ENCODE data around the gene SOX14.

The SOX14 gene

DNA sequence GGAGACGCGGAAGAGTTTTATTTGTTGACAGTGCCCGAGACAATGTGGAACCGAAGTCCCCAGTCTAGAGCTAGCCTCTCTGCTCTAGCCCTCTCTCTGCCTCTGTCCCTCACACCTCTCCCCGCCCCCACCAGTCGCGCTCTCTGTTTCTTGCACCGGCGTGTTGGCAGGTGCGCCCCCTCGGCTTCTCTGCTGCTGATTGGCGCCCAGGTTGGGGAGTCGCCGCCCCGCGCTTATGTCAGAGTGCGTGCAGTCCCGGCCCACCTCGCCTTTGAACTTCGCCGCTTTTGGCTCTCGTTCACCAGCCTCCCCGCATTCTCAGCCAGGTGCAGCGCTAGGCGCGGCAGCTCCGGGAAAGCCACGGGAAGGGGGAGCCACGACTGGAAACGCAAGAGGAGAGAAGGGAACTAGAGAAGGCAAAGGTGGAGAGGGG is at the start of gene SOX14:
TSS of gene SOX14 (plus strand) at position 315 of the 433 bp plus-strand sequence. CDS start 470 bp downstream, outside the sequence.
- no peak for DNase-seq

DNA sequence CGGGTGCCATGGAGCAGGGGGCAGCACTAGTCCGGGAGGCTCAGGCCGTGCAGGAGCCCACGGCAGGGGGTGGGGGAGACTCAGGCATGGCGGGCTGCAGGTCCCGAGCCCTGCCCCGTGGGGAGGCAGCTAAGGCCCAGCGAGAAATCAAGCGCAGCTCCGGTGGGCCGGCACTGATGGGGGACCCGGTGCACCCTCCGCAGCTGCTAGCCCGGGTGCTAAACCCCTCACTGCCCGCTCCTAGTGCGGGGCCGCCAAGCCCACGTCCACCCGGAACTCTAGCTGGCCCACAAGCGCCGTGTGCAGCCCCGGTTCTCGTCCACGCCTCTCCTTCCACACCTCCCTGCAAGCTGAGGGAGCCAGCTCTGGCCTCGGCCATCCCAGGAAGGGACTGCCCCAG is 49.6 kb upstream of the SOX14 start:
- DNase-seq: no peak

DNA sequence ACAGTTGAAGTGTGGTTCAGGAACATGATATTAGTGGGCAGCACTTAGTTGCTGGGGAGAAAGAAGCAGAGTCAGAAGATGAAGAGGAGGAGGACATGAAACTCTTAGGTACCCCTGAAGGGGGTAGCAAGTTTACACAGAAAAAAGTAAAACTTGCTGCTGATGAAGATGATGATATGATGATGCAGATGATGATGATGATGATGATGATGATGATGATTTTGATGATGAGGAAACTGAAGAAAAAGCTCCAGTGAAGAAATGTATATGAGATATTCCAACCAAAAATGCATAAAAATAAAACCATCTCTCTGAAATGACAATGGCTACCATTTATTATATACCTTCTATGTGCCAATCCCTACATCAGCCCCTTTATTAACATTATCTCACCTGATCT is 39.9 kb upstream of the SOX14 start:
- DNase-seq: no peak

DNA sequence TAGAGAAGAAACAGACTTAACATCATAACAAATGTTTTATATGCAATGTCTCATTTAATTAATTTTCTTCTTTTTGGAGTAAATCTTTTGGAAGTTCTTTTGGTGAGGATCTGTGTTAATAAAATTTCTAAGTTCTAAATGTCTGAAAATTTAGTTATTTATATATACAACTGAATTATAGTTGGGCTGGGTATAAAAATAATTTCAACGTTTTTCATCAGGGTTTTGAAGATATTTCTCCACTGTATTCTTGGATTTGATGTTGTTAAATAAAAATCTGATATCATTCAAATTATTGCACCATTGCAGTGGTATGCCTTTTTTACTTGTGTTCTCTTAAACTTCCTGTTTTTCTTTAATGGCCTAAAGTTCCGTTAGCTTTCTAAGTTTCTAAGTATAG is 26.9 kb upstream of the SOX14 start:
- no peak for DNase-seq

DNA sequence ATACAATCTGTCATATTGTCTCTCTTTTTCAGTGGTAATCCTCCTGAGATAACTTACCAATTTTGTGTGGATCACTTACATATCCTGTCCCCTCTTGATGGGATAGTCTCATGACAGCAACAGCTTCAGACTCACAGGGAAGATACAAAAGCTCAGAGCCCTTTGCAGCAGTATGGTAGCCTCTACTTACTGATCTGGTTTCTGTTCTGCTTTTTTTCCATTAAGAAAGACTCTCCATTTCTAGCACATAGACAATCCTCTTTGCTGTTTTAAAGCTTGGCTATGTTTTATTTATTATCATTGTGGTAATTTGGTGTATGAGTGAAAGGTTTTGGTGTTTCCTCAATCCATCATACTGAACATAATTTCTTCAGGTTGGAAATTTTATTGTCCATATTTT is 25.4 kb upstream of the SOX14 start:
- DNase-seq: no peak

DNA sequence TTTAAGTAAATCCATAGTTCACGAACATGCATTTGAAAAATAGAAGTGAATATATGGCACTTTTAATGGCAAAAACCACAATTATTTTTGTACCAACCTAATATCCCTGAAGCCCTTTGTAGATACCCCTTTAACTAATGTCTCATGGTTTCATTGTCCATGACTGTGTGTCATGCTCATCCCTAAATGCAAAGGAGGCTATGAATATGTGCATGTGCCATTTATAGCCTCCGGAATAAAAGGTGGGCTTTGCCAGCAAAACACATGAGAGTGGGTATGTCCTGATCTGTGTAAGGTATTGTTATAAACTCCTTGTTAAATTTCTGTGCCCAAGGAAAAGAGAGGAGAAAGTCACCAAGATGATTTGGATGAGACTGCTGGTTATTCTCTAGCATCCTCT is 20.5 kb upstream of the SOX14 start:
- DNase-seq: no peak

DNA sequence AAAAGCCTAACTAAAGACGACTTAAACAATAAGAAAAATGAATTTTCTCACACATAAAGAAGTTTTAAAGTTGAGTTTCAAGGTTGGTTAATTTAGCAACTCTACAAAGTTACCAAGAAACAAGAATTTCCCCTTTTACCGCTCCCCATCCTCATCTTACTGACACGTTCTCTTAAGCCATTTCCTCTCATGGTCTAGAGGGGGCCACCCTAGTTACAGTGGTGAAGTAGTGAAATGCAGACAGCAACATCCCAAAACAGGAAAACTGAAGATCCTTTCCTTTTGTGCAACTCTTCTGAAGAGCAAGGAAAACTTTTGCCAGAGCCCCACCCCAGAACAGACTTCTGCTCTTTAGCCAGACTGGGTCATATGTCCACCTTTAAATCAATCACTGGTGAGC is 17.3 kb upstream of the SOX14 start:
- DNase-seq: no peak

DNA sequence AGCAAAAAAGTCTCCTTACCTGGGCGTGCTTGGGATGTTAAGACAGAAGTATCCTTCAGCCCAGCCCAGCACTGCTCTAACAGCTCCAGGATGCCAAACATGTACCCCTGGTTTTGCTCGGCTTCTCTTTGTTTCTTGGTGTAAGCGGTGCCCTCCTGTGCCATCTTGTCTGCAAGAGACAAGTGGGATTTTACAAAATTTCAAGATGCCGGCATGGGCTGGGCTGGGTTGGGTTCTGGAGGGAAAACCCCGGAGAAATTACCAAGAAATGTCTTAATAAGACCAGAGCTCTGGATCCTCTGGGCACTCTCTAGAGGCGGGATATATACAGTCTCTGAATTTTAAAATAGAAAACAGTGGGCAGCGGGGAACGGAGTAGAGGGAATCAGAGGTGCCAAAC is 4.6 kb upstream of the SOX14 start:
- no peak for DNase-seq

DNA sequence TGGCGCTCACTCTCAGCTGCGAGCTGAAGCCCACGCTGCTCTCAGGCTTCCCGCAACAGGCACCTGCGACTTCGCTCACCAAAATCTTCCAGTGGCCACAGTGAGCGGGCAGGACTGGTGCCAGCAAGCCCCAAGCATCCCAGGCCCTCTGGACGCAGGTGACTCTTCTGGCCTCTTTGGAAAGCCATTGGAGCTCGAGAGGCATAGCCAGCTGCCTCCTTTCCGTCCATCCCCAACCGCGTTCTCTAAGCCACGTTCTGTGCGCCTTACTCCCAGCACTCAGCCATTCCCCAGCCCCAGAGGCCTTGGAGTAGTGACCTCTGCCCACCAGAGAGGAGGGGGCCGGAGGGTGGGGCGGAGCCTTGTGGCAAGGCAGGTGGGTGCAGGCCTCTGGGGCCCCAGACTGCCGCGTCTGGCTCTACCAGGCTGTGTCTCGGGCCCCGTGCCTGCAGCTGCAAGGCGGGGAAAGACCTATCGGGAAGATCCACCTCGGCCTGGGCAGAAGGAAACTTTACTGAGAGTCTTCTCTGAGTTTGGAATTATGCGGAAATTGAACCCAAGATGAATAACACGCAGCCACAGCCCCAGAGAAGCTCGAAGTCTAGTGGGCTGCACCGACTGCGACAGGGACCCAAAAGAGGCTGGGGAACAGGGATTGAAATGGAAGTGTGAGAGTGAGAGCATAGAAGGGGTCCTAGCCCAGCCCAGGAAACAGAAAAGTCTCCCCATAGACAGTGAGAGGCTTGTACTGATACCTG is 3.6 kb upstream of the SOX14 start:
- no peak for DNase-seq

DNA sequence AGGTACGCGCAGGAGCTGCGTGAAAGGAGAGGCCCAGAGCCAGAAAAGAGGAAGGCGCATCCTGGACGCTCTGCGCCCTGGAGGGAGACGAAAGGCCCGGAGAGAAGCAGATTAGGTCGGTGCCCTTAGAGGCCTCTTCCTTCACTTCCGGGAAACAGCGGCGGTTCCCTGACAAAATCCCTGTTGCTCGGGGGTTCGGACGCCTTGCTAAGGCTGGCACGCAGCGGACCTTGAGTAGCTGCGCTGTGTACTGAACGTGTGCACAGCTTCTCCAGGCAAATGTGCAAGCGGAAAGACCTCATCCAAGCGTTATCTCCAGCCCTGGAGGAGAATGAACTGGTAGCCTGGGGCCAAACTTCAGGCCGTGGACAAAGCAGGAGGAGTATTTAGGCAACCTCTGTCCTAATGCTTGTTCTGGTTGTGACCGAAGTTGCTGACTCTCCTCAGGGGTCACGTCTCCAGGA is 3.0 kb upstream of the SOX14 start:
- DNase-seq: no peak

DNA sequence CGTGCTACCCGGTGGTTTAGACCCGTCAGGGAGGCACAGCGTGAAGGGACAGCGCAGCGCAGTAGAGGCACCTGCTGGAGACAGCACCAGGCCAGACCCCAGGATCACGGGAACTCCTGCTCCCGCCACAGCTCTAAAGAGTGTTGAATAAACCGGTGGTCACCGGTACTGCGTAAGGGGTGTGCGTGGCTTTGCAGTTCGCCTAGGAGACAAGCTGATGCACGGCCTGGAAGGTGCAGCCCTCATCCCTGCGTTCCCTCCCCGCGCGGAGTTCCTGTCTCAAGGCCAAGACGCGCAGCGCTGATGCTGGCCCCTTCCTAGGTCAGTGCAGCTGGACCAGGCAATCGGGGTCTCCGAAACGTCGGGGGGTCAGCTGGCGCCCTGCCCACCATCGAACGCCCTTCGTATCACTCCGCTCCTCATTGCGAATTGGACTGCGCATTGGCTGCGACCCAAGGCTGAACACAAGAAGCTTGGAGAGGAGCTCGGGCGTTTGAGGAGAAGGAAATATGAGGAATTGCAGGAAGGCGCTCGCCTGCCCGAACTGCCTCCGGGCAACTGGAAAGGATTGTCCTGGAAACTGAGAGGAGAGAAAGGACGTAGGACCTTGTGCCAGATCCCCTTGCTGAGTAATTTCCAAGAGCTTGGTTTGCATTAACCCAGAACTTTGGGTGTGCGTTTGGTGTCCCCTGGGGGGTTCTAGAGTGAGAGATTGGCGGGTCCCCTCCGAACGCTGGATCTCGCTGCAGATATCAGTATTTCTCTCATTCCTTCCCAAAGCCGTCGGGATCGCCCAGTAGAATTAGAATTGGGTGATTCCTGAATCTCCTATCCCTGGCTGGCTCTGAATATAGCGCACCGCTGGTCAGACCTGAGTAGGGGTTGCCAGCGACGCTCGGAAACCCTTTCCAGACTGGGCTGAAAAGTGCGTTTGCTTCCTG is 2.3 kb upstream of the SOX14 start:
- no peak for DNase-seq

DNA sequence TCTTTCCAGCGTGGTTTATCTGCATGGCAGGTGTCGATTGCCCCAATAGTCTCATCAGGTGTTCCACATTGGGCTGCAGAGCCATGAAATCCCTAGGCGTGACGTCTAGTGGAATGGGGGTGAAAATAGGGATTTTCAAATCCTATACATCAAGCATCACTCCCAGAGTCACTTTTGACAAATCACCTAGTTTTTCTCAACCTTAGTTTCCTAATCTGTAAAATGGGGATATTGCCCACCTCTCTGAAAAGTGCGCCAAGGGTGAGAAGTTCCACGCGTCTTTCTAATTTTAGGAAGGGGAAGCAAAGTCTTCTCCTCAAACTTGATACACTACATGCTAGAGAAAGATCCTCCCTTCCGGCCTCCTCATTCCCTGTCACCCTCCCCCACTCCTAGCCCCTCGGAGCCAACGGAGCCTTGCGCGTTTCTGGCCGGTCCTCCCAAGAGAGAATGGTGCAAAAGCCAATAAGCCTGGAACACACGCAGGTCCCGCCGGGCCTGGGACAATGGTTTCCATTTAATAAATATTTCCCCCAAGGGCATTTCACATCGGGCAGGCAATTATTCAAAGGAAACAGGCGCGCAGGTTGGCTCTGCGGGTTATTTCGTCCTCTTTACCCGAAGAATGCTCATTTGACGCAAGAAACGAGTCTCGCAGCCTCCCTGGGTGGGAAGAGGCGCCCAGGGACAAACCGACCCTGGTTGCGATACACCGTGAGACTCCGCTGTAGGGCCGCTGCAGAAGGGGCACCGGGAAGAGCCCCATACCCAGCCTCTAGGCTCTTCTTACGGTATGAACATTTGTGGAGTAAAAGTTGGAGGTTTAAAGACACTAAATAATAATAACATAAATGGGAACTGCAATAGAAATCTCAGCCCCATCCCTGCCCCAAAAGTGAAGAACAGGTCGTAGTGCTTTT is 1.2 kb upstream of the SOX14 start:
- no peak for DNase-seq

DNA sequence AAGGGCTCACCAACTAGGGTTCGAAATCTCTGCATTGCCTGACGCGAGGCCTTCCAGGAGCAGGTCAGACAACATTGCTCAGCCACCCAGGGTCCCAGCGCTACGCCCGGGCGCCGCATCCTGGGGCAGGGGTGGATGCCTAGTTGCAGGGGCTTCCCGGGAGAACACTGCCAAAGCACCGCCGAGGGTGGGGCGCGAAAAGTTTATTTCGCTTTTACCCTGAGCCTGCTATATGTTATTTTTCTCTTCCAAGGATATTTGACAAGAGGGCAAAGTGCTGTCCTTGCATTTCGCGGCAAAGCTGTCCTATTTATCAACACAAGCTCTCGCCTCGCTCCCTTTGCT is 549 bp upstream of the SOX14 start:
- no peak for DNase-seq

DNA sequence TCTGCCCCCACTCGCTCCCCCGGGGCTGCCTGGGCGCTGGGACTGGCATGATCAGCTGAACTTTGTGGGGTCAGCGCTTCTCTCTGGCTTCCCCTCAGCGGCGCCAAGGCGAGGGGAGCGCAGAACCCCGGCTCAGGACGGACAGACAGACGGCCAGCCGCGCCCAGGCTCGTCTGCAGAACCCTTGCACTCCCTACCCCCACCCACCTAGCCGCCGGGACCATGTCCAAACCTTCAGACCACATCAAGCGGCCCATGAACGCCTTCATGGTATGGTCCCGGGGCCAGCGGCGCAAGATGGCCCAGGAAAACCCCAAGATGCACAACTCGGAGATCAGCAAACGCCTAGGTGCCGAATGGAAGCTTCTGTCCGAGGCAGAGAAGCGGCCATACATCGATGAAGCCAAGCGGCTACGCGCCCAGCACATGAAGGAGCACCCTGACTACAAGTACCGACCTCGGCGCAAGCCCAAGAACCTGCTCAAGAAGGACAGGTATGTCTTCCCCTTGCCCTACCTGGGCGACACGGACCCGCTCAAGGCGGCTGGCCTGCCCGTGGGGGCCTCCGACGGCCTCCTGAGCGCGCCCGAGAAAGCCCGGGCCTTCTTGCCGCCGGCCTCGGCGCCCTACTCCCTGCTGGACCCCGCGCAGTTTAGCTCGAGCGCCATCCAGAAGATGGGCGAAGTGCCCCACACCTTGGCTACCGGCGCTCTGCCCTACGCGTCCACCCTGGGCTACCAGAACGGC is 621 bp downstream of the SOX14 start:
- DNase-seq: no peak

DNA sequence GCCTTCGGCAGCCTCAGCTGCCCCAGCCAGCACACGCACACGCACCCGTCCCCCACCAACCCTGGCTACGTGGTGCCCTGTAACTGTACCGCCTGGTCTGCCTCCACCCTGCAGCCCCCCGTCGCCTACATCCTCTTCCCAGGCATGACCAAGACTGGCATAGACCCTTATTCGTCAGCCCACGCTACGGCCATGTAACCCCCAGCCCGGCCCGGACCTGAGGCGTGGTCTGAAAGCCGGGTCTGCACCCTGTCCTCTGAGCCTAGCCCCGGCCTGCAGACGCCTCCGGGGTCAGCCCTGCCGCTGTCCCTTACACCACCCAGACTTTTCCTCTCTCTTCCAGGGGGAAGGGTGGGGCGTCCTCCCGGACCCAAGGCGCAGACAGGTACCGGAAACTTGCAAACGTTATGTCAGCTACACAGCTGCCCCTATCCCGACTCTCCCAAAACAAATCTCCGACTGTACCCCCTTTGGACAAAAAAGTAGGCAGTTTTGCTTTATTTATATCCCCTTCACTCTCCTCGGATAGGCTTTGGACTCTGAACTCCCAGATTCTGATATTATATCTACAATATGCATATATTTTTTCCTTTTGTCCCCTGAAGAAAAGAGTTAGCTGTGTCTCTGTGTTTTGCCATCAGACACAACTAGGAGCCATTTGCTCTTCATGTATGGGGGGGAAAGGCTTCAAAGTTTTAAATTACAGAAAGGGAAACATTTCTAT is 1.4 kb downstream of the SOX14 start:
- DNase-seq: no peak

DNA sequence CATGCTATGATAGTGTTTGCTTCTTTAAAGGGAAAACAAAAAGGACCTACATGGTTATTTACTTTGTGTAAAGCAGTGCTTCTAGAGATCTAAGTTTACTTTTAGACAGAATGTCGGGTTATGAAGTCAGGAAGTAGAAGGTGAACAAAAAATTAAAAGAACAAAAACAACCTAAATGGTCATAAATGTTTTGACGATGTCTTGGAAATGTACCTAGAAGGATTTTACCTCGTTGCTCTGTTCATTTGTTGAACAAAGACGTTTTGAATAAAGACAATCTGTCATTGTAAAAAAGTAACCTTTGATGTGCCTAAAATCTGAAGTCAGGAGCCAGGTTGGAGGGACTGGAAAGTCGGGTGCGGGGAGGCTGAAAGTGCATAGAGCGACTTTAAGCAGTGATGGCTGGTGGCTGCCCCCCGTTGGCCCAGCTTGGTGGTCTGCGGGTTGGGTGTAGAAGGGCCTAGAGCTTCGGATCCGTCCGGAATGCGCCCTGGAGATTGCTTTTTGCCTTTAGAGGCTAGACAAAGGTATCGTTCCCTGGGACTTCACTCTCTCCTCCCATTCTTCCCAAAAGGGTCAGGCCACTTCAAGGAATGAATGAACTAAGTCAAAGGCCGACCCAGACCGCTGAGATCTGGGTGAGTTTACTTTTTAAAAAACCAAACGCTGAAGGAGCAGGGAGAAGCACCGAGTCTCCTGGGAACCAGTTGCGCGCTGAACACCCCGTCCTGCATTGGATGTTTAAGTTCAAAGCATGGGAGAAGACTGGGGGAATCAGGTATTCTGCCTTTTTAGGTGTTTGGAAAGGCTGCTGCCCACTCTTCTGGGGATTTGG is 2.1 kb downstream of the SOX14 start:
- no peak for DNase-seq

DNA sequence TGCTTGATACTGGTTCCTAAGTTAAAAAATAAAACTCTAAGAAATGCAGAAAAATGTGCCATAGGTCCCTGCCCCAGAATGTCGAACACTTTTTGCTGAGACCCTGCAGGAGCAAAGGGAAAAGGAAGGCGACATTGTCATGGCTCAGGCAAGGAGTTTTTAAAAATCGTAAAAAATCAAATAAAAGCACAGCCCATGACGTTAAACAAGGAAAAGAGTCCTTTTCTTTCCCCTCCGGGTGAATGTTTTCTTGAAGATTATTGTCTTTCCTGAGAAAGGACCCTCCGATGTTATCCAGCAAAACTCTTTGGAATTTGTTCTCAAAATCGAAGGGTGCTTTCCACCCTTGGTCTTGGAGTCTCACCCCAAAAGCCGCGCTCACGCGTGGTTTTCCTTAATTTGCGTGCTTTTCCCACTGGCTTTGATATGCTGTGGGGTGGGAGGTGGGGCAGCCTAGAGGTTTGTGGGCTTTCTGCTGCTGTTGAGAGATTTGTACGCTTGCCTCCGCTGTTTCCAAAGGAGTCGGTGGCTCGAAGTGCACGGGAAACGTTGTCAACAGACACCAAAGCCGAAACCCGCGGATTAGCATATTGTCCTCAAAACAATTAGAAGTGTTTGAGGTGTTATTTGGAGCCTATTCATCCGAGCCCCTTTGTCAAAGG is 2.9 kb downstream of the SOX14 start:
- no peak for DNase-seq

DNA sequence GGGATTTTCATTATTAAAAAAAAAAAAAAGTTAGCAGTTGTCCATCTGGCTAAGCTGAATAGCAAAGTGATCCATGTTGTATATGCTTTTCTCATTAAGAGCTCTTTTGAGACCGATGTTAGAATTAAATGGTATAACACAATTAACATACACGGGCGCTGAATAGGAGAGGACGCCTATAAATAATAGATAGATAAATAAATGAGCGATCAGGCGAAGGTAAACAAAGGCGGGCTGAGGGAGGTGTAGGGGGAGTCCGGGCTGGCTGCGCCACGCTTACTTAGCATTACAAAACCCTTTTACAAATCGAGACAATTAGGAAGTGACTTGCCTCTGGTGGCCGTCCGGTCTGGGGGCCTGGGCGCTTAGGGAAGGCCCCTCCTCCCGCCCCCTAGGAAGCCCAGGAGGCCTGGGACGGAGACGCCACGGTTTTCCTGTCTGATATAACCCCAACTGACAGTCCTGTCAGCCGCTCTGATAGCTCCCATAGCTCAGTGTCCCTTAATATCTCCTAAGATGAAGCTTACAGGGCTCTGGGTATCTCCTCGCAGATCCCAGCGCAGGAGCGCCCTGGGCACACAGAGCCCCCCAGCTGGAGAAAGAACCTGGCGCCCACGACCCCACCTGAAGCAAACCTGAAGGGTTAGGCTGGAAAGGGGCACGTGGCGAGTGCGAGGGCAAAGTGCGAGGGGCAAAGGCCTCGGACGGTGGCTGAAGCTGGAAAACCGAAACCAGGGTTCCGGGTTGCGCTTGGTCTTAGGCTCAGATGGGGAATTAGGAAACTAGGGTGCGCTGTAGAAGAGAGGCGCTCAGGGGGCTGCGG is 3.6 kb downstream of the SOX14 start:
- DNase-seq: no peak
